Kidney (tissue), 14 donors: ENCODE measurements around the gene PLA2G6. TPM values are rescaled to one million over a fixed set of nuclear protein-coding genes. Genes with fewer than 3 reads are reported as not detected.

Experiments used
- DNase-seq, 5 donors: peaks; one replicate each; pipeline ENCODE4 v3.0.0-alpha.2; 2013 to 2020
- FAIRE-seq: peaks from 2 replicates; lab custom pipeline; 2012; peaks lifted over from hg19 to GRCh38; lab: Jason Lieb, UNC
- H3K27ac ChIP-seq, 2 donors: one replicate each; pipeline ENCODE4 v1.7.0; 2013; ENCODE audit warnings: low read depth in 2 of 2, low read length in 2 of 2, inconsistent platforms in 1 of 2
- H3K27me3 ChIP-seq: one replicate; pipeline ENCODE4 v1.7.1; 2013; ENCODE audit warnings: low read length, inconsistent platforms; ENCODE audit not compliant: control insufficient read depth, insufficient read depth
- H3K36me3 ChIP-seq, 3 donors: one replicate each; pipeline versions ENCODE4 v1.7.0 to v1.7.1; 2013; ENCODE audit warnings: low read length in 3 of 3, control low read depth in 1 of 3, inconsistent platforms in 1 of 3; ENCODE audit not compliant: insufficient read depth in 3 of 3, control insufficient read depth in 2 of 3
- H3K4me1 ChIP-seq, 3 donors: one replicate each; pipeline versions ENCODE4 v1.7.0 to v1.7.1; 2013; ENCODE audit warnings: low read length in 3 of 3, inconsistent platforms in 1 of 3, low read depth in 1 of 3; ENCODE audit not compliant: control insufficient read depth in 2 of 3, insufficient read depth in 2 of 3
- H3K4me3 ChIP-seq, 3 donors: one replicate each; pipeline versions ENCODE4 v1.7.0 to v1.8.1; 2013; ENCODE audit warnings: low read length in 3 of 3, control low read depth in 1 of 3, inconsistent platforms in 1 of 3
- H3K9ac ChIP-seq, 3 donors: one replicate each; pipeline versions ENCODE4 v1.7.0 to v1.7.1; 2013; ENCODE audit warnings: low read length in 3 of 3, control low read depth in 1 of 3, inconsistent platforms in 1 of 3
- H3K9me3 ChIP-seq, 3 donors: one replicate each; pipeline versions ENCODE4 v1.7.0 to v1.7.1; 2013; ENCODE audit warnings: low read length in 3 of 3, control low read depth in 1 of 3, inconsistent platforms in 1 of 3; ENCODE audit not compliant: control insufficient read depth in 2 of 3, insufficient read depth in 1 of 3
- CTCF ChIP-seq: IDR thresholded peaks from 3 replicates; pipeline ENCODE4 v1.5.1; 2012; ENCODE audit warnings: mild to moderate bottlenecking, moderate library complexity, borderline replicate concordance; ENCODE audit not compliant: insufficient read depth; ENCODE audit errors: extremely low read depth
- intact Hi-C: fragments of 100-400 bp; cut with DNase I; formaldehyde crosslinking; loops from one replicate; pipeline ENCODE4 v1.11.1; 2022
- polyA plus RNA-seq: library from polyadenylated mRNA; stranded (reverse); fragments of 350-450 nt; fragmentation: Illumina TruSeq; extraction: RNeasy Lipid Tissue Mini Kit (QIAGEN cat#74804); gene quantifications from one replicate; pipeline ENCODE4 v1.2.3, GENCODE V29; 2014; ENCODE audit warnings: low read depth, low replicate concordance; ENCODE audit not compliant: insufficient read depth
- total RNA-seq: library from RNA; stranded (reverse); fragmentation: NEBNext Ultra II Directional; extraction: Animal tissue kit (Norgen Biotek cat#: 25700); gene quantifications from one replicate; pipeline ENCODE4 v1.2.1, GENCODE V29; 2021
- donor health status: control.
- donor health status: control.
- donor health status: control.
- donor health status: control.
- donor health status: control.
- donor health status: DM: yes; HTN: yes; CAD: no.
- donor health status: Normal renal cell carcinoma (clear cell type).

PLA2G6 gene
- total and polyA plus RNA-seq, 2 donors from 2014 or later, result 26.6 to 61.6 TPM

GRCh38 chr22:38077595-38077994 lies 104.0 kb downstream of the PLA2G6 start:
- no peak for FAIRE-seq
- Histone ChIP-seq H3K9ac (no peak overlapping the region), H3K9me3 (no peaks in the 10 kb centered on the region), H3K36me3 (peaks cover 0 to 8% (median 7%) of the 10 kb centered on the region in 3 donors), H3K27ac (no peak overlapping the region), H3K4me3 (no peak overlapping the region), H3K27me3 (no peaks in the 10 kb centered on the region), H3K4me1 (peaks cover 0 to 8% (median 0%) of the 10 kb centered on the region in 3 donors)
- no peak for TF ChIP-seq CTCF
- intact Hi-C loops, result no loop called here
- peak in 1 of 5 donors; percentile 55 for DNase-seq

GRCh38 chr22:38077096-38077495 lies 104.5 kb downstream of the PLA2G6 start:
- FAIRE-seq (no peak), DNase-seq (peak in 1 of 5 donors; percentile 52)
- no peaks in the 10 kb centered on the region for H3K9me3 ChIP-seq
- peaks cover 0 to 10% (median 9%) of the 10 kb centered on the region in 3 donors for H3K36me3 ChIP-seq
- peaks cover 0 to 8% (median 0%) of the 10 kb centered on the region in 3 donors for H3K4me1 ChIP-seq
- H3K27ac ChIP-seq, result no peak overlapping the region
- intact Hi-C loops, result no loop called here
- TF ChIP-seq CTCF, result no peak
- no peak overlapping the region for H3K4me3 ChIP-seq
- no peak overlapping the region for H3K9ac ChIP-seq
- no peaks in the 10 kb centered on the region for H3K27me3 ChIP-seq

GRCh38 chr22:38075961-38076360 lies 105.7 kb downstream of the PLA2G6 start:
- H3K27ac ChIP-seq, result no peak overlapping the region

More at GRCh38 chr22:38075961-38076360, 105.7 kb downstream of the PLA2G6 start:
- no peak for TF ChIP-seq CTCF
- no peak overlapping the region for H3K9ac ChIP-seq
- DNase-seq (peak in 1 of 5 donors; percentile 57), FAIRE-seq (no peak)
- peaks cover 0 to 3% (median 0%) of the 10 kb centered on the region in 3 donors for H3K4me1 ChIP-seq
- intact Hi-C loops, result no loop called here
- H3K4me3 ChIP-seq, result no peak overlapping the region
- H3K36me3 ChIP-seq, result peaks cover 0 to 16% (median 9%) of the 10 kb centered on the region in 3 donors
- no peaks in the 10 kb centered on the region for H3K27me3 ChIP-seq
- no peaks in the 10 kb centered on the region for H3K9me3 ChIP-seq
